ENCODE measurements around the gene TMEM169. TPM values are rescaled to one million over a fixed set of nuclear protein-coding genes. Genes with fewer than 3 reads are reported as not detected.

The TMEM169 gene
- total RNA-seq, 1 experiment from 2014 or later, result 0.74 TPM

DNA sequence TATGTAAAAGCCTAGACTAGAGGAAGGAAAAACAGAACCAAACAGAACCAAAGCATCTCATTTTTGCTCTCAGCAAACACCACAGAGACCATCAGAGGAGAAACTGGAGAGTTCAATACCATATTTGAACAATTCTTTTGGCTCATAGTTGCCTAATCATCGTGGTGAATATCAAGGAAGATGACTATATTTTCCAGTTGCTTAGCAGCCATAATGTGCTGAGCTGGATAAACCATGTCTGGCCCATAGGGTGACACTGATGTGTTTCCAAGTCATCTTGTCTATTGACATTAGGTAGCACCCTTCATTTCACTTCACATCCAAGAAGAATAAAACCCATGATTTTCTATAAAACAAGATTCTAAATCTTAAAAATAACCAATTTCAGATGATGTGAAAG, 21.5 kb downstream of the TMEM169 start:
- H3K27me3 ChIP-seq (ENCODE audit: control insufficient read depth, insufficient read depth, low read length), result no peaks in the 10 kb centered on the region
- in situ Hi-C loops (cut with HindIII; ENCODE audit: low pct_unique_long_range_greater_than_20kb, low sequenced_read_pairs) (no loop called here), intact Hi-C loops (cut with micrococcal nuclease; ENCODE audit: unreplicated experiment) (no loop called here)
- ATAC-seq (no peak), DNase-seq (ENCODE audit: low read depth, low spot score) (no peak)
- H3K4me3 ChIP-seq (ENCODE audit: low read depth in 2 of 2, low read length in 2 of 2), result no peak overlapping the region
- H3K4me1 ChIP-seq (ENCODE audit: control insufficient read depth, insufficient read depth, low read length), result peaks cover 9% of the 10 kb centered on the region
- no peaks in the 10 kb centered on the region for H3K9me3 ChIP-seq (ENCODE audit: control insufficient read depth, insufficient read depth, low read depth, low read length)
- no peak for TF ChIP-seq SIN3A (IDR thresholded peaks at IDR 0.05; ENCODE audit: borderline replicate concordance, insufficient read depth, low read depth, low read length)
- TF ChIP-seq, protein P1, sequence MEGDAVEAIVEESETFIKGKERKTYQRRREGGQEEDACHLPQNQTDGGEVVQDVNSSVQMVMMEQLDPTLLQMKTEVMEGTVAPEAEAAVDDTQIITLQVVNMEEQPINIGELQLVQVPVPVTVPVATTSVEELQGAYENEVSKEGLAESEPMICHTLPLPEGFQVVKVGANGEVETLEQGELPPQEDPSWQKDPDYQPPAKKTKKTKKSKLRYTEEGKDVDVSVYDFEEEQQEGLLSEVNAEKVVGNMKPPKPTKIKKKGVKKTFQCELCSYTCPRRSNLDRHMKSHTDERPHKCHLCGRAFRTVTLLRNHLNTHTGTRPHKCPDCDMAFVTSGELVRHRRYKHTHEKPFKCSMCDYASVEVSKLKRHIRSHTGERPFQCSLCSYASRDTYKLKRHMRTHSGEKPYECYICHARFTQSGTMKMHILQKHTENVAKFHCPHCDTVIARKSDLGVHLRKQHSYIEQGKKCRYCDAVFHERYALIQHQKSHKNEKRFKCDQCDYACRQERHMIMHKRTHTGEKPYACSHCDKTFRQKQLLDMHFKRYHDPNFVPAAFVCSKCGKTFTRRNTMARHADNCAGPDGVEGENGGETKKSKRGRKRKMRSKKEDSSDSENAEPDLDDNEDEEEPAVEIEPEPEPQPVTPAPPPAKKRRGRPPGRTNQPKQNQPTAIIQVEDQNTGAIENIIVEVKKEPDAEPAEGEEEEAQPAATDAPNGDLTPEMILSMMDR (IDR thresholded peaks at IDR 0.05), result no peak
- no peak for TF ChIP-seq TCF7L2 (IDR thresholded peaks at IDR 0.05; ENCODE audit: low read depth, low read length)
- TF ChIP-seq, protein P2, sequence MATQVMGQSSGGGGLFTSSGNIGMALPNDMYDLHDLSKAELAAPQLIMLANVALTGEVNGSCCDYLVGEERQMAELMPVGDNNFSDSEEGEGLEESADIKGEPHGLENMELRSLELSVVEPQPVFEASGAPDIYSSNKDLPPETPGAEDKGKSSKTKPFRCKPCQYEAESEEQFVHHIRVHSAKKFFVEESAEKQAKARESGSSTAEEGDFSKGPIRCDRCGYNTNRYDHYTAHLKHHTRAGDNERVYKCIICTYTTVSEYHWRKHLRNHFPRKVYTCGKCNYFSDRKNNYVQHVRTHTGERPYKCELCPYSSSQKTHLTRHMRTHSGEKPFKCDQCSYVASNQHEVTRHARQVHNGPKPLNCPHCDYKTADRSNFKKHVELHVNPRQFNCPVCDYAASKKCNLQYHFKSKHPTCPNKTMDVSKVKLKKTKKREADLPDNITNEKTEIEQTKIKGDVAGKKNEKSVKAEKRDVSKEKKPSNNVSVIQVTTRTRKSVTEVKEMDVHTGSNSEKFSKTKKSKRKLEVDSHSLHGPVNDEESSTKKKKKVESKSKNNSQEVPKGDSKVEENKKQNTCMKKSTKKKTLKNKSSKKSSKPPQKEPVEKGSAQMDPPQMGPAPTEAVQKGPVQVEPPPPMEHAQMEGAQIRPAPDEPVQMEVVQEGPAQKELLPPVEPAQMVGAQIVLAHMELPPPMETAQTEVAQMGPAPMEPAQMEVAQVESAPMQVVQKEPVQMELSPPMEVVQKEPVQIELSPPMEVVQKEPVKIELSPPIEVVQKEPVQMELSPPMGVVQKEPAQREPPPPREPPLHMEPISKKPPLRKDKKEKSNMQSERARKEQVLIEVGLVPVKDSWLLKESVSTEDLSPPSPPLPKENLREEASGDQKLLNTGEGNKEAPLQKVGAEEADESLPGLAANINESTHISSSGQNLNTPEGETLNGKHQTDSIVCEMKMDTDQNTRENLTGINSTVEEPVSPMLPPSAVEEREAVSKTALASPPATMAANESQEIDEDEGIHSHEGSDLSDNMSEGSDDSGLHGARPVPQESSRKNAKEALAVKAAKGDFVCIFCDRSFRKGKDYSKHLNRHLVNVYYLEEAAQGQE (IDR thresholded peaks at IDR 0.05; ENCODE audit: insufficient read depth in 1 of 2, low read depth in 2 of 2, low read length in 1 of 2), result no peak
- no peak for TF ChIP-seq POLR2AphosphoS5 (IDR thresholded peaks at IDR 0.05; ENCODE audit: low read depth, low read length)
- ChIA-PET POLR2A (no interaction called here), CTCF (no interaction called here)
- no peak overlapping the region for H3K27ac ChIP-seq (ENCODE audit: low read length)
- no TSS peak for BruUV-seq (replicated peaks)
- no peaks in the 10 kb centered on the region for H3K36me3 ChIP-seq (ENCODE audit: control insufficient read depth, insufficient read depth, low read length)

DNA sequence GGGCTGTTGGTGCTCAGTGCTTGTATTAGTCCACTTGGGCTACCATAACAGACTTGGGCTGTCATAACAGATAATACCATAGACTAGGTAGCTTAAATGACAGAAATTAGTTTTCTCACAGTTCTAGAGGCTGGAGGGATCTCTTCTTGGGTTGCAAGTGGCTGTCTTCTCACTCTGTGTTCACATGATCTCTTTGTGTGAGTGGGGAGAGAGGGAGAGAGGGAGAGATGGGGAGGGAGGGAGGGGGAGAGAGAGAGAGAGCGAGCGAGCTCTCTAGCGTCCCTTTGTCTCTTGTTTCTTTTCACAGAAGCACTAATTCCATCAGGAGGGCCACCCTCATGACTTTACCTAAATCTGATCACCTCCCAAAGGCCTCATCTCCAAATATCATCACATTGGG, 23.0 kb downstream of the TMEM169 start:
- Histone ChIP-seq H3K9me3 (ENCODE audit: control insufficient read depth, insufficient read depth, low read depth, low read length) (no peaks in the 10 kb centered on the region), H3K4me1 (ENCODE audit: control insufficient read depth, insufficient read depth, low read length) (peaks cover 15% of the 10 kb centered on the region), H3K27ac (ENCODE audit: low read length) (no peak overlapping the region), H3K36me3 (ENCODE audit: control insufficient read depth, insufficient read depth, low read length) (peaks cover 3% of the 10 kb centered on the region; the same call in 1 of the 2 replicates), H3K4me3 (ENCODE audit: low read depth in 2 of 2, low read length in 2 of 2) (no peak overlapping the region), H3K27me3 (ENCODE audit: control insufficient read depth, insufficient read depth, low read length) (no peaks in the 10 kb centered on the region)
- ChIA-PET POLR2A (no interaction called here), CTCF (no interaction called here)
- no TSS peak for BruUV-seq (replicated peaks)
- intact Hi-C loops (cut with micrococcal nuclease; ENCODE audit: unreplicated experiment), result no loop called here
- in situ Hi-C loops (cut with HindIII; ENCODE audit: low pct_unique_long_range_greater_than_20kb, low sequenced_read_pairs), result no loop called here
- no peak for TF ChIP-seq POLR2AphosphoS5 (IDR thresholded peaks at IDR 0.05; ENCODE audit: low read depth, low read length)
- no peak for TF ChIP-seq TCF7L2 (IDR thresholded peaks at IDR 0.05; ENCODE audit: low read depth, low read length)
- TF ChIP-seq SIN3A (IDR thresholded peaks at IDR 0.05; ENCODE audit: borderline replicate concordance, insufficient read depth, low read depth, low read length), result no peak
- TF ChIP-seq, protein P2 (IDR thresholded peaks at IDR 0.05; ENCODE audit: insufficient read depth in 1 of 2, low read depth in 2 of 2, low read length in 1 of 2), result no peak
- TF ChIP-seq, protein P1 (IDR thresholded peaks at IDR 0.05), result no peak
- ATAC-seq (no peak), DNase-seq (ENCODE audit: low read depth, low spot score) (no peak)

All from Panc1 (cell line).